ENCODE data around the gene CD4.

DNA sequence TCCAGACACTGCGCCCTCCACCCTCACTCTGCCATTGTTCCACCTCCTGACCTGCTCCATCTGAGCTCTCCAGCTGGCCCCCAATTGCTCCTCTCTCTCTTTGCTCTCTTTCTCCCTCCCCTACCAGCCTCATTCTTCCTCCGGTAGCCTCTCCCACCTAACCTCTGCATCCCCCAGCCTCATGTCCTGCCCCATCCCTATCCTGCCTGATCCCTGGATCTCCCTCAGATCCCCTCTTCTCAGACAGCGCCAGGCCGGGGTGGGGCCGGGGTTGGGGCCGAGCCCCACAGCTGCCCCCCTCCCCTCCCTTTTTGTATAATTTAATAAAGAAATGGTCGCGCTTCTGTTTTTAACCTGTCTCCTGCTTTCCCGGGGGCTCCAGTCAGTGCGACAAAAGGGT is 18.7 kb upstream of the CD4 start:
- TF ChIP-seq RAD21 (IDR thresholded peaks at IDR 0.05) (no peak), EGR1 (IDR thresholded peaks at IDR 0.05; ENCODE audit: low read depth in 2 of 2) (no peak)

All from liver (tissue), 2 donors.